B cell (primary cell): ENCODE results near the gene IL1RL1. TPM values are rescaled to one million over a fixed set of nuclear protein-coding genes. Genes with fewer than 3 reads are reported as not detected.

Experiments
- ATAC-seq: fragments of 200-7000 bp; cut with Tn5 transposase; one replicate; pipeline ENCODE4 v1.10.0; 2021; ENCODE audit warnings: low read depth, mild to moderate bottlenecking, moderate number of reproducible peaks, moderate library complexity
- CTCF ChIA-PET: fragments of 350-600 bp; sonication (Branson Sonifier 250); formaldehyde crosslinking; loops from one replicate; lab custom pipeline; 2021; ENCODE audit warnings: antibody characterized with exemption, inconsistent platforms; lab: Charles Lee
- POLR2A ChIA-PET: fragments of 350-600 bp; sonication (Branson Sonifier 250); formaldehyde crosslinking; loops from one replicate; lab custom pipeline; 2021; ENCODE audit warnings: antibody characterized with exemption; lab: Charles Lee
- DNase-seq: peaks from one replicate; pipeline ENCODE4 v3.0.0; 2013
- H2AFZ ChIP-seq: 2 replicates; pipeline ENCODE4 v1.6.1; 2012; ENCODE audit warnings: mild to moderate bottlenecking, low read depth, low read length; ENCODE audit not compliant: insufficient read depth, poor library complexity, severe bottlenecking
- H3K27ac ChIP-seq, 2 donors: 1 replicate in 1 of 2; 2 replicates in 1 of 2; pipeline ENCODE4 v1.5.1; 2012 to 2013; ENCODE audit warnings: low read length in 2 of 2, mild to moderate bottlenecking in 2 of 2, moderate library complexity in 1 of 2
- H3K27me3 ChIP-seq, 4 experiments: fragments of 200-600 bp in 1 of 4; sonication (generic) in 1 of 4; replicated peaks in 1 of 4; 1 replicate in 2 of 4; 2 replicates in 2 of 4; pipeline versions ENCODE4 v1.6.1 to v1.7.0; 2013 to 2016; ENCODE audit warnings: low read length in 3 of 4, mild to moderate bottlenecking in 2 of 4, mixed read lengths in 1 of 4, moderate library complexity in 1 of 4; ENCODE audit not compliant: insufficient read depth in 4 of 4, control insufficient read depth in 3 of 4; ENCODE audit errors: control extremely low read depth in 1 of 4
- H3K36me3 ChIP-seq, 2 experiments: replicated peaks in 1 of 2; 1 replicate in 1 of 2; 2 replicates in 1 of 2; pipeline versions ENCODE4 v1.6.1 to v1.7.1; 2013; ENCODE audit warnings: low read length in 1 of 2; ENCODE audit not compliant: insufficient read depth in 2 of 2, control insufficient read depth in 1 of 2; ENCODE audit errors: control extremely low read depth in 1 of 2, extremely low read depth in 1 of 2
- H3K4me1 ChIP-seq, 2 donors: fragments of 200-600 bp in 1 of 2; sonication (generic) in 1 of 2; 1 replicate in 1 of 2; 2 replicates in 1 of 2; pipeline versions ENCODE4 v1.5.1 to v1.6.1; 2013 to 2017; ENCODE audit warnings: low read length in 2 of 2; ENCODE audit not compliant: control insufficient read depth in 2 of 2, insufficient read depth in 2 of 2
- H3K4me2 ChIP-seq: replicated peaks from 2 replicates; pipeline ENCODE3; 2012; ENCODE audit warnings: mild to moderate bottlenecking, low read depth, low read length; ENCODE audit not compliant: poor library complexity, severe bottlenecking
- H3K4me3 ChIP-seq, 5 experiments: fragments of 200-600 bp in 1 of 5; sonication (generic) in 1 of 5; 1 replicate in 3 of 5; 2 replicates in 2 of 5; pipeline versions ENCODE4 v1.5.1 to v1.7.0; 2011 to 2016; ENCODE audit warnings: low read length in 4 of 5, mild to moderate bottlenecking in 4 of 5, low read depth in 2 of 5, control low read depth in 1 of 5, moderate library complexity in 1 of 5; ENCODE audit not compliant: insufficient read depth in 1 of 5; ENCODE audit errors: control extremely low read depth in 1 of 5, extremely low read depth in 1 of 5
- H3K79me2 ChIP-seq: fragments of 200-600 bp; sonication (generic); one replicate; pipeline ENCODE4 v1.6.0; 2016; ENCODE audit warnings: low read length; ENCODE audit not compliant: control insufficient read depth, insufficient read depth
- H3K9ac ChIP-seq: fragments of 200-600 bp; sonication (generic); 2 replicates; pipeline ENCODE4 v1.6.1; 2017; ENCODE audit warnings: mild to moderate bottlenecking, low read length, moderate library complexity
- H3K9me3 ChIP-seq, 3 donors: one replicate each; pipeline versions ENCODE4 v1.6.1 to v1.7.1; 2013; ENCODE audit warnings: low read length in 2 of 3; ENCODE audit not compliant: control insufficient read depth in 2 of 3, insufficient read depth in 1 of 3; ENCODE audit errors: control extremely low read depth in 1 of 3
- H4K20me1 ChIP-seq: 2 replicates; pipeline ENCODE4 v1.6.0; 2012; ENCODE audit warnings: mild to moderate bottlenecking, low read length; ENCODE audit not compliant: insufficient read depth, control insufficient read depth, poor library complexity, severe bottlenecking
- H3K27ac Mint-ChIP-seq: one replicate; pipeline ENCODE4 v1.8.0; 2021; ENCODE audit warnings: mixed read lengths
- H3K27me3 Mint-ChIP-seq: one replicate; pipeline ENCODE4 v1.8.0; 2021; ENCODE audit warnings: mixed read lengths
- H3K4me1 Mint-ChIP-seq: one replicate; pipeline ENCODE4 v1.8.0; 2021; ENCODE audit warnings: mixed read lengths
- H3K4me3 Mint-ChIP-seq: one replicate; pipeline ENCODE4 v1.8.0; 2021; ENCODE audit warnings: mixed read lengths
- H3K9me3 Mint-ChIP-seq: one replicate; pipeline ENCODE4 v1.8.0; 2022; ENCODE audit warnings: mixed read lengths; ENCODE audit not compliant: insufficient read depth
- CTCF ChIP-seq: fragments of 200-600 bp; IDR thresholded peaks from one replicate; pipeline ENCODE4 v1.8.0; 2022; ENCODE audit warnings: antibody characterized with exemption, mild to moderate bottlenecking
- EZH2 ChIP-seq: IDR thresholded peaks from 2 replicates; pipeline ENCODE4 v1.6.1; 2012; ENCODE audit warnings: borderline replicate concordance, low read depth, mild to moderate bottlenecking, moderate library complexity, low read length; ENCODE audit not compliant: insufficient read depth, poor library complexity, severe bottlenecking
- WGBS: methylation state at CpG from one replicate; pipeline ENCODE4 v1.1.5; 2013; ENCODE audit warnings: missing lambda C conversion rate; ENCODE audit not compliant: insufficient coverage; 5-methylcytosine and 5-hydroxymethylcytosine counted together
- intact Hi-C: fragments of 100-400 bp; cut with micrococcal nuclease; formaldehyde crosslinking; loops from one replicate; pipeline ENCODE4 v1.10.0; 2022
- polyA plus RNA-seq: library from polyadenylated mRNA; depleted of rRNA; stranded (reverse); fragments of >200 nt; gene quantifications from 2 replicates; pipeline ENCODE4 v1.2.3, GENCODE V29; 2012
- total RNA-seq, 2 donors: library from RNA; stranded (reverse); fragments of 120-200 nt in 1 of 2; gene quantifications; 1 replicate in 1 of 2; 2 replicates in 1 of 2; pipeline versions ENCODE4 v1.2.3 to v1.2.4, GENCODE V29; 2013 to 2022

Gene IL1RL1
- total and polyA plus RNA-seq, 2 donors (not counting 1 experiment from before 2014, with no cell fraction given): not detected

GRCh38 chr2:102331311-102331980 is 20.1 kb downstream of the IL1RL1 start:
- no peak for ATAC-seq
- Mint-ChIP-seq H3K9me3 (no peaks in the 10 kb centered on the region), H3K27me3 (peaks cover 25% of the 10 kb centered on the region), H3K4me3 (no peak overlapping the region), H3K4me1 (no peaks in the 10 kb centered on the region), H3K27ac (no peak overlapping the region)
- H3K9ac ChIP-seq: no peak overlapping the region
- no peak for TF ChIP-seq CTCF
- no peak overlapping the region for H3K4me2 ChIP-seq
- H3K79me2 ChIP-seq: no peaks in the 10 kb centered on the region
- DNase-seq: no peak
- no peak overlapping the region for H2AFZ ChIP-seq
- WGBS: no CpG with 5 or more reads among the region's 5 CpGs
- no peaks in the 10 kb centered on the region for H4K20me1 ChIP-seq
- H3K27me3 ChIP-seq: peaks cover 0 to 6% (median 0%) of the 10 kb centered on the region in 4 experiments
- H3K9me3 ChIP-seq: no peaks in the 10 kb centered on the region
- intact Hi-C loops: no loop called here
- H3K36me3 ChIP-seq: no peaks in the 10 kb centered on the region
- CTCF ChIA-PET: no interaction called here
- POLR2A ChIA-PET: no interaction called here
- H3K4me1 ChIP-seq: no peaks in the 10 kb centered on the region
- no peak overlapping the region for H3K27ac ChIP-seq
- H3K4me3 ChIP-seq: no peak overlapping the region

- Histone ChIP-seq H3K4me2 (no peak overlapping the region), H2AFZ (no peak overlapping the region), H4K20me1 (no peaks in the 10 kb centered on the region), H3K4me3 (no peak overlapping the region), H3K27me3 (peaks cover 0 to 6% (median 0%) of the 10 kb centered on the region in 4 experiments), H3K9ac (no peak overlapping the region), H3K27ac (no peak overlapping the region), H3K36me3 (no peaks in the 10 kb centered on the region), H3K4me1 (no peaks in the 10 kb centered on the region), H3K9me3 (no peaks in the 10 kb centered on the region), H3K79me2 (no peaks in the 10 kb centered on the region)
- no peaks in the 10 kb centered on the region for H3K9me3 Mint-ChIP-seq
- ATAC-seq (no peak), DNase-seq (no peak)
- 100% methylated on average over 1 of the region's 1 CpG for WGBS
- no peaks in the 10 kb centered on the region for H3K4me1 Mint-ChIP-seq
- TF ChIP-seq CTCF (no peak), EZH2 (no peak)
- ChIA-PET POLR2A (no interaction called here), CTCF (no interaction called here)
- no peak overlapping the region for H3K27ac Mint-ChIP-seq
- peaks cover 22% of the 10 kb centered on the region for H3K27me3 Mint-ChIP-seq
- intact Hi-C loops: no loop called here
- H3K4me3 Mint-ChIP-seq: no peak overlapping the region
These were observed 23.1 kb downstream of the IL1RL1 start for GRCh38 chr2:102334486-102334885.
